Stimulated activated CD4-positive, alpha-beta T cell treated with anti-CD3 and anti-CD28 coated beads, Interleukin-12 subunit alpha, Interleukin-12 subunit beta, amount 100 ng/mL, for 4 hours (primary cell): ENCODE data around the gene EML1.

ENCODE experiments used
- DNase-seq: peaks from one replicate; pipeline ENCODE4 v3.0.0-alpha.2; 2020

Gene EML1

GRCh38 chr14:99875421-99875820, 82.2 kb downstream of the EML1 start:
- no peak for DNase-seq

DNA sequence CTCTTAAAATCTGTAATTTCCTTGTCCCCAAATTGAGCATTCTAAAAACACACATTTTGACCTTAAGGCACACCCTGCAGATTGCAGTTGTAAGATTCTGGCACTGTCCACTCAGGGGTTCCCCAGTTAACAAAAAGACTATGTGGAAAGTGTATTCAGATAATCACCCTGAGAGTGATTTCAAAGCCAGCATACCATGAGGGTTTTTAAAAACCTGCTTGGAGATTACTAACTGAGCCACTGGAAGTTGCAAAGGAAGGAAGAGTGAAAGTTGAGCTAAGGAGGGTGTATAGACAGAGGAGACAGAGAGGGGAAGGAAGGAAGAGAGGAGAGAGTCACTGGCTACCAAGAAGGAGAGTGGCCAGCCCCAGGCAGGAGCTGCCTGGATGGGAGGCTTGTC, 82.6 kb downstream of the EML1 start:
- DNase-seq, result no peak

- DNase-seq, result no peak
Measured at GRCh38 chr14:99876406-99876805, 83.2 kb downstream of the EML1 start.

GRCh38 chr14:99878563-99878962, 85.3 kb downstream of the EML1 start:
- DNase-seq, result no peak

DNA sequence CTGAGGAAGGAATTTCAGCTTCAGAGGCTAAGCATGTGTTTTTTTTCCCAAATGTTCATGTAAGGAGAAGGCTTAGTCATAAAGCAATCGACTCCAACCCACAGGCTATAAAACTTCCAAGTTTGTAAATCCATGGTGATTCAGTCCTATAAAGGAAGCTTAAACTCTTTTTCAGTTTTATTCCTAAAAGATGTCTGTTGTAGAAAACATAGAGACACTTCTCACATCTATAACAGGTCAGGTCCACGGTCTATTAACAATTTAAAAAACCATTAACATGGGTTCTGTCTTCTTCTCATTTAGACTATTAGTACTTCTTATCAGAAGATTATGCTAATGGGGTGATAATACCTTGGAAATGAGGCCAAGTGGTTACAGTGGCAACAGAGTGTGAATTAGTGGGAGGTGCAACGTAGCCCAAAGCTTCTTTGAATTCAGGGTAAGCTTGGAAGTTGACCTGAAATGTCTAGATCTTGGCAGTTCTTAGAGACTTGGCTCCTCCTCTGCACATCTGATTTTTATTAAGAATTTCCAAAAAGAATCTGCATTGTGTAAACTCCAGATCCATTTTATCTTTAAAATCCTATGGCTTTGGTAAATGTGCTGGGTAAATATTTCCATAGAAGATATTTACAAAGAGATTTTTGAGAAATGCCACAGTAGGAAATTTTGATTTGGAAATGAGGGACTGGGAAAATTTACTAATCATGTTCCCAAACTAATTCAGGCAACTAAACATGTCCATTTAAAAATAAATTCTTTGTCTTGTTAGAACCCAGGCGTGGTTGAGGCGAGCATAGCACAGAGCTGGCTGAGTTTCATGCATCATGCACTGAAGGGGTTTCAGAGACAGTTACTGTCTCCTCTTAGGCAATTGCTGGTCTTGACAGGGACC, 86.4 kb downstream of the EML1 start:
- DNase-seq, result no peak

DNA sequence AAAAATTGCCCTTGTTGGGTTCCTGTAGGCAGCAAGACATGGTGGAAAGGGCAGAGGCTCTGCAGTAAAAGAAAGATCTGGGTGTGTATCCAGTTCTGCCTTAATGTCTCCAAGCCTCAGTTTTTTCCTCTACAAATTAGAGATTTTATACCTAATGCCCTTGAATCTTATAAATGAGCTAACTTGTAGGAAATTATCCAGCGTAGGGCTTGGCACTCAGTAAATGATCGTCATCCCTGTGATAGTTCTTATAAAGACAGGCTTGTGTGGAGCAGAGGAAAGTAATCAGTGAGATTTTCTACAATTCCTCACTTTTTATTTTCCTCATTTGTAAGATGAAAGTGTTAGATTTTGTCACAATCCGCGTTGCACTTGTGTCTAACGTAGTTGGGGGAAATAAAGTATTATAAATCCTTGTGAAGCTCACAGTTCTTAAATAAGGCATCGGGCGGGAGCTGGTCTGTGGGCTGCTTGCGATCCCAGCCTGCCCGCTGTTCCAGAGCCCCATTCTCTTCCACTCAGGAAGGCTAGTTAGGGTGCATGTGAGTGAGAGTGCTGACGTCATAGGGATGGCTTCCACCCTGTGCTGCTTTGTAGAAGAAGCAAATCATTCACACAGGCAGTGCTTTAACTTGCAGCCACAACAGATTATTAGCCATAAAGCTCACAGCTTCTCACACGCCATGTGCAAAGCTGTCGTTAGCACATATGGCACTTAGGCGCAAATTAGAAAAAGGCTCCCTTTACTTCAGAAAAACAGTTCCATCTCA, 87.6 kb downstream of the EML1 start:
- DNase-seq, result no peak

DNA sequence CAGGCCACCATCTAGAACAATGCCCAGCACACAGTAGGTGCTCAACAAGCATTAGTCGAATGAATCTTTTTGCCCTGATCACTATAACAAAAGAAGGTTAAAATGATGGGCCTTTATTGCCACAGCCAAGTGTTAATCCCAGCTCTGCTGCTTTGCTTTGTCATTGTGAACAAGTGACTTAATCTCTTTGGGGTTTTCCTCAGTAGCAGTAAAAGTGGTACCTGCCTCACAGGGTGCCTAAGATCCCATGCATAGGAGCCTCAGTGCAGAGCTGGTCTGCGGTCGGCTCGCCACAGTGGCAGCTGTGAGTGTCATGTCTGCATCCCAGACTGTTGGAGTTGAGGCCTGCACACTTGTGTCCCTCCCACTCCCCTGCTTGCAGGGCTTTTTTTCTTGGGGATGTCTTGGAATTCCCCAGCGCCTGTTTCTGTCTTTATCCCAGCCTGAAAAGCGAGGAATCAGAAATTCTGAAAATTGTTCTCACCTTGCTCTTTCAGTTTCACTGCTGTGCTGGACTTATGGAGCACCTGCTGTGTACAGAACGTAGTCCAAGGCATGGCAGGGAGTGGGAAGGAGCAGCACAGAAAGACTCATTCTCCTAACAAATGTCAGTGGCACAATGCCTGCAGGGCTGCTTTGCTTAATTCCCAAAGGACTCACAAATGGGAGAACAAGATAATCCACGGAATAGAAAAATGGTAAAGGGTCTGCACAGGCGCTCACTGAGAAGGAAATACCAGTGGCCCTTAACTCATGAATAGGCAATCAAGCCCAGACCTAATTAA, 90.8 kb downstream of the EML1 start:
- DNase-seq, result no peak

GRCh38 chr14:99884834-99885648, 91.8 kb downstream of the EML1 start:
- no peak for DNase-seq

GRCh38 chr14:99885649-99885958, 92.4 kb downstream of the EML1 start:
- no peak for DNase-seq

DNA sequence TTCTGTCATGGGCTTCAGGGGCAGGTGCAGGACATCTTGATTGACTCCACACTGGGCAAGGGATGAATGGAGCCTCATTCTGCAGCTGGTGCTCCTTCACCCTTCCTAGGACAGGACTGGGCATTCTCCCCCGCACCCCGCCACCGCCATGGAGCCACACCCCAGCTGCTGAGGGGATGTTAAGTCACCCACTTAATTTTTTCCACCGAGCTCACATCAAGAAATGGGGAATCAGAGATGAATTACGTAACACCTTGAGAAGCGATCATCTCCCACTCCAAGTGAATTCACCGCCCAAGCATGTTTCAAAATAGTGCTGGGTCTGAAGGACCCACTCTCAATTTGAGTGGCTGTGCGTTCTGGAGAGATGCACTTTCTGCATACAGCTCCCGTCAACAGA, 94.2 kb downstream of the EML1 start:
- DNase-seq, result no peak

GRCh38 chr14:99888149-99888548, 94.9 kb downstream of the EML1 start:
- DNase-seq, result no peak

GRCh38 chr14:99889268-99889667, 96.1 kb downstream of the EML1 start:
- DNase-seq, result no peak

- DNase-seq, result no peak
Measured at GRCh38 chr14:99891266-99891665, 98.1 kb downstream of the EML1 start.

DNA sequence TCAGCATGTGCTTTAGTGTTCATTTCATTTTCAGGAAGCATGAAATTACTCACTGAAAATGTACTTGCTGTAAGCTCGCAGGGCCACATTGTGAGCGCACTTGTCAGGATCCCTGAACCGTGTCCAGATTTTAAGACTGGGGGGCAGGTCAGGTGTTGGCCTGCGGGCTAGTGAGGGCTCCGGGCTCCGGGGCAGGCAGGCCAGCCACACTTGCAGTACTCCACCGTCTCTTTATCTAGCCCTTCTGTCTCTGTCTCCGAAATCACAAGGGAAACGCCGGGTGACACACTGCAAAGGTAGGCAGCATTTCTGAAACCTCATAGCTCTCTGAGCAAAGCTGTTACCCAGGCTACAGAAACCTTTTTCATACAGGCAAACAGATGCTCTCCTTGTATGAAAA, 98.7 kb downstream of the EML1 start:
- no peak for DNase-seq

DNA sequence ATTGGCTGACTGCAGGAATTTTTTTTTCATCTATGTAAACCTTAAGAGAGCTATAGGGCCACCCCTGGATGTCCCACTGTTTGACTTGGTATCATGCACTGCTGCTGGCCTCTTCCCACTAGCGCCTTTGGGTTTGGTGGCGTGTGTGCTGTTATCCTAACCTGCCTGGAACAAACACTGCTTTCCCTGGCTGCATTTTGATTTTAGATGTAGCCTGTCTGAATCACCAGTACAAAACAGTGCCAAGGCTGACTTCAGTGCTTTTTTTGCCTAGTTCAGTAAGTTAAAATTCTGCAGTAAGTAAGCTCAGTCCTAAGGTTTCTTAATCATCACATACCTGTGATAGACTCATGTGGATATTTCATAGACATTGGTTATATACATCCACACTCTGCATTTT, 99.2 kb downstream of the EML1 start:
- no peak for DNase-seq

DNA sequence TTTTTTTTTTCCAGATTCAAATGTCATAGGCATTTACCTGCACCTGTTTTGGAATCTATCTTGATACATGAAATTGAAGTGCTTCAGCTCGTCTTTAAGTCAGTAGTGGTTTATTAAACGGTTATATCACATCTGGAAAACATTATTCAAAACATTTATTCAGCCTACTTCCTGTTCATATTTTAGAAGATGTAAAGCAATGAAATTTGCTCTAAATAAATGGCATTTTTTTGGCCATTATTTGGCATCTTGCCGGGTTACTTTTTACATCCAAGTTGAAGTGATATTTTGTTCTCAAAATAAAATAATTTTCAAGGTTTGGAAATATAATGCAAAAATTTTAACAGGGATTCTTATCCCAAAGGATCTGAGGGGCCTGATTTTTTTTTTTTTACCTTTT, 103.1 kb downstream of the EML1 start:
- no peak for DNase-seq

GRCh38 chr14:99899578-99900178, 106.5 kb downstream of the EML1 start:
- no peak for DNase-seq

GRCh38 chr14:99902925-99903324, 109.7 kb downstream of the EML1 start:
- no peak for DNase-seq

GRCh38 chr14:99904506-99904905, 111.3 kb downstream of the EML1 start:
- no peak for DNase-seq

- DNase-seq, result no peak
Measured at GRCh38 chr14:99905121-99905520, 111.9 kb downstream of the EML1 start.

GRCh38 chr14:99907761-99908652, 114.8 kb downstream of the EML1 start:
- no peak for DNase-seq
